ENCODE results near the gene FAM222B. TPM values are rescaled to one million over a fixed set of nuclear protein-coding genes. Genes with fewer than 3 reads are reported as not detected.
"Not testable (repeated sequence)": the region's sequence is repeated elsewhere in the genome, so short reads cannot be mapped to it uniquely, and the experiment has no call there.

FAM222B gene
- total and polyA plus RNA-seq, 4 donors: 3.6 to 18.7 (median 11.5) TPM

DNA sequence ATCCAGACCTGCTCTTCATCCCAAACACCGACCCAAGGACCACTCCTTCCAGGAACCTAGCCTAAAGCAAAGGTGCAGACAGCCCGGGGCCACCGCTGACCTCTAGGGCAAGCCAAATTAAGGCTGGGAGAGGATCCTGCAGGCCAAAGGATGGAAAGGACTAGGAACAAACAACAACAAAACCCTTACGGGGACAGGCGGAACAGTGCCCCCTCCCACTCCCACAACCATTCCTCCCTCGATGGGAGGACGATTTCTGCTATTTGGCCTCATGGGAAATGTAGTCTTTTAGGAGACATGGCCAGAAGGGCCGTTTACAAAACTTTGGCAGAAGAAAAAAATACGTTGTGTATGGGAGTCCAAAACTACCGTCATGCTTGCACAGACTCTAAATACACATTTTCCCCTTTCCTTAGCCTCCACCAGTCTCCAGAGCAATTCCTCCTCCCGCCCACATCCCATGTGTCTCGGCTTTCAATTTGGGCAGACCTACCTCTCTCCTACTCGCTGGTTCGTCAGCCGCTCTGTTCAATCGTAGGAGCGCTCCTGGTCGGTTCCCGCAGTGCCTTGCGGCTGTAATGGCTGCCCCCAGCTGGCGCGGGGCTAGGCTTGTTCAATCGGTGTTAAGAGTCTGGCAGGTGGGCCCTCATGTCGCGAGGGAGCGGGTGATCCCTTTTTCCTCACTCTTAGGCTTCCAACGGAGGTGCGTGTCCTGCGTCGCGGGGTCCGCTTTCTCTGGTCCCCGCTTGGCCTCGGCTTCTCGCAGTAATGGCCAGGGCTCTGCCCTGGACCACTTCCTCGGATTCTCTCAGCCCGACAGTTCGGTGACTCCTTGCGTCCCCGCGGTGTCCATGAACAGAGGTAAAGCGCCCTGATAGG, 12.1 kb upstream of the FAM222B start, which contains the start of gene ERAL1:
Gene ERAL1 (plus strand): TSS at position 560 of the 879 bp plus-strand sequence. CDS start 19 bp downstream, at position 579.
- DNase-seq (peak; percentile 90 to 93), ATAC-seq (ENCODE audit: low FRiP score) (peak; percentile 98)
- Histone ChIP-seq H3K9me3 (ENCODE audit: control insufficient read depth, low read length) (no peaks in the 10 kb centered on the region), H3K27me3 (ENCODE audit: control insufficient read depth in 1 of 2, insufficient read depth in 2 of 2, low read length in 1 of 2) (no peaks in the 10 kb centered on the region), H3K36me3 (ENCODE audit: control insufficient read depth in 1 of 2, insufficient read depth in 2 of 2, low read length in 1 of 2) (peaks cover 0 to 3% of the 10 kb centered on the region in 2 donors), H3K4me1 (ENCODE audit: control insufficient read depth in 1 of 2, insufficient read depth in 2 of 2, low read length in 2 of 2) (no peaks in the 10 kb centered on the region), H3K27ac (ENCODE audit: low read depth in 1 of 2, low read length in 2 of 2) (peak within 1 kb of the TSS in 1 of 2 donors; percentile 55), H3K4me3 (ENCODE audit: low read length in 2 of 2) (peak within 1 kb of the TSS; percentile 30 to 65)
- intact Hi-C loops (cut with DNase I): loop anchor here (5.0 to 10.0 kb wide), 2 partner anchors 48 to 90 kb away; partner anchors contain the start of gene DHRS13 (in 1 of the 2)
- 1% methylated on average over 42 of the region's 42 CpGs for WGBS, 2 donors

DNA sequence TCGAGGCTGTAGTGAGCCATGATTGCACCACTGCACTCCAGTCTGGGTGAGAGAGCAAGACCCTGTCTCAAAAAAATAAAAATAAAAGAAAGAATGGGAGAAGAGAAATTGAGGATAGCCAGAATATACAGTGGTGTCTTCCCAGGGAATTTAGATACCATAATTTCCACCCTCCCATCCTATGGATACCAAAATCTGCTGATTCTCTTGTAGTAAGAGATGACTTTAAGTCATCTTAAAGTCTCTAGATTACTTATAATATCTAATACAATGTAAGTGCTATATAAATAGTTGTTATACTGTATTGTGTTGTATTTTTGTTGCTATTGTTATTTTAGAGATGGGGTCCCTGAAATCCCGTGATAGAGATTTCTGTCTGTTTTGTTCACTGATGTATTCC, 10.7 kb upstream of the FAM222B start:
- WGBS, 2 donors: 83 to 85% methylated on average over 2 of the region's 2 CpGs
- Histone ChIP-seq H3K4me3 (ENCODE audit: low read length in 2 of 2) (no peak overlapping the region), H3K4me1 (ENCODE audit: control insufficient read depth in 1 of 2, insufficient read depth in 2 of 2, low read length in 2 of 2) (no peaks in the 10 kb centered on the region), H3K36me3 (ENCODE audit: control insufficient read depth in 1 of 2, insufficient read depth in 2 of 2, low read length in 1 of 2) (no peaks in the 10 kb centered on the region), H3K27ac (ENCODE audit: low read depth in 1 of 2, low read length in 2 of 2) (no peak overlapping the region), H3K9me3 (ENCODE audit: control insufficient read depth, low read length) (no peaks in the 10 kb centered on the region), H3K27me3 (ENCODE audit: control insufficient read depth in 1 of 2, insufficient read depth in 2 of 2, low read length in 1 of 2) (no peaks in the 10 kb centered on the region)
- DNase-seq: no peak
- intact Hi-C loops (cut with DNase I): loop anchor here in 1 of 2 donors (10.0 kb wide), 1 partner anchor 88 kb away; no protein-coding TSS in a partner anchor
- ATAC-seq (ENCODE audit: low FRiP score): no peak

DNA sequence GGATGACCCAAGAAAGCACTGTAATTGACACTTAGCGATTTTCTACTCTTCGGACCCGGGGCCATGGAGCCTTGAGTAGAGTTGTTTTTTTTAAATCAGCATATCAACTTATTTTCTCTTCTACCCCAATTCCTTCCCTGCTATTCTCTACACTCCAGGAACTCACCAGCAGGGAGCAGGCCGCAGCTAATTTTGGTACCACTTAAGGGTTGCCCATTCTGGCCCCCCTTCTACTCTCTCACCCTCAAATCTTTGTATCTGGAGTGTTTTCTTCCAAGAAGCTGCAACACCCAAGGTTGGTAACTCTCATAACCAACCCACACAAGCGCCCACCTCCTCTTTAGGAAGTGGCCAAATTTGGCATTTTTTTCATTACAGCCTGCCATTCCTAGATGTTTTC, 6.7 kb upstream of the FAM222B start:
- Histone ChIP-seq H3K4me1 (ENCODE audit: control insufficient read depth in 1 of 2, insufficient read depth in 2 of 2, low read length in 2 of 2) (no peaks in the 10 kb centered on the region), H3K36me3 (ENCODE audit: control insufficient read depth in 1 of 2, insufficient read depth in 2 of 2, low read length in 1 of 2) (no peaks in the 10 kb centered on the region), H3K27ac (ENCODE audit: low read depth in 1 of 2, low read length in 2 of 2) (no peak overlapping the region), H3K4me3 (ENCODE audit: low read length in 2 of 2) (no peak overlapping the region), H3K9me3 (ENCODE audit: control insufficient read depth, low read length) (no peaks in the 10 kb centered on the region), H3K27me3 (ENCODE audit: control insufficient read depth in 1 of 2, insufficient read depth in 2 of 2, low read length in 1 of 2) (no peaks in the 10 kb centered on the region)
- 77 to 80% methylated on average over 5 of the region's 5 CpGs for WGBS, 2 donors
- ATAC-seq (ENCODE audit: low FRiP score): no peak
- DNase-seq: peak in 1 of 2 donors; percentile 3
- intact Hi-C loops (cut with DNase I): no loop called here

DNA sequence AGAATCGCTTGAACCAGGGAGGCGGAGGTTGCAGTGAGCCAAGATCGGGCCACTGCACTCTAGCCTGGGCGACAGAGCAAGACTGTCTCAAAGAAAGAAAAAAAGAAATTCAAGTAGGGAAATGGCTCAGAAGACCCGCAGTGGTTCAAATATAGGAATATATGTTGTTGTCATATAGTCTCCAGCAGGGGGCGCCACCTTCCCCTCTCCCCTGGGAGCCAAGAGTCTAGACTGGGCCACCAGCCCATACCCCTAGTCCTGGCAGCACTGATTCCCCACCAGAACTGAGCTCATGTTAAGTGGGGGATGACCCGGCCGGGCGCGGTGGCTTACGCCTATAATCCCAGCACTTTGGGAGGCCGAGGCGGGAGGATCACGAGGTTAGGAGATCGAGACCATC, 6.1 kb upstream of the FAM222B start:
- WGBS, 2 donors: 88% methylated on average over 15 of the region's 15 CpGs
- ATAC-seq (ENCODE audit: low FRiP score); H3K4me1 ChIP-seq (ENCODE audit: control insufficient read depth in 1 of 2, insufficient read depth in 2 of 2, low read length in 2 of 2); H3K4me3 ChIP-seq (ENCODE audit: low read length in 2 of 2); H3K27ac ChIP-seq (ENCODE audit: low read depth in 1 of 2, low read length in 2 of 2); H3K27me3 ChIP-seq (ENCODE audit: control insufficient read depth in 1 of 2, insufficient read depth in 2 of 2, low read length in 1 of 2); intact Hi-C loops (cut with DNase I); H3K9me3 ChIP-seq (ENCODE audit: control insufficient read depth, low read length); H3K36me3 ChIP-seq (ENCODE audit: control insufficient read depth in 1 of 2, insufficient read depth in 2 of 2, low read length in 1 of 2): not testable (repeated sequence)
- peak; percentile 51 to 77 for DNase-seq

DNA sequence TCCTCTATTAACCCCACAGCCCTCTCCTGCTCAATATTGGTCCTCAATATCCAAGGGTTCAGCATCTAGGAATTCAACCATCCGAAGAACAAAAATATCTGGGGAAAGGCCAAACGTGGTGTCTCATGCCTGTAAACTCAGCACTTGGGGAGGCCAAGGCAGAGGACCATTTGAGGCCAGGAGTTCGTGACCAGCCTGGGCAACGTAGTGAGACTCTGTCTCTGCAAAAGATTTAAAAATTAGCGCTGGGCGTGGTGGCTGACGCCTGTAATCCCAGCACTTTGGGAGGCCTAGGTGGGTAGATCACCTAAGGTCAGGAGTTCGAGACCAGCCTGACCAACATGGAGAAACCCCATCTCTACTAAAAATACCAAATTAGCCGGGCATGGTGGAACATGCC, 4.1 kb upstream of the FAM222B start:
- DNase-seq: peak in 1 of 2 donors; percentile 42
- H3K9me3 ChIP-seq (ENCODE audit: control insufficient read depth, low read length); H3K27me3 ChIP-seq (ENCODE audit: control insufficient read depth in 1 of 2, insufficient read depth in 2 of 2, low read length in 1 of 2); H3K4me1 ChIP-seq (ENCODE audit: control insufficient read depth in 1 of 2, insufficient read depth in 2 of 2, low read length in 2 of 2); H3K4me3 ChIP-seq (ENCODE audit: low read length in 2 of 2); H3K27ac ChIP-seq (ENCODE audit: low read depth in 1 of 2, low read length in 2 of 2); ATAC-seq (ENCODE audit: low FRiP score); intact Hi-C loops (cut with DNase I); H3K36me3 ChIP-seq (ENCODE audit: control insufficient read depth in 1 of 2, insufficient read depth in 2 of 2, low read length in 1 of 2): not testable (repeated sequence)
- 88 to 89% methylated on average over 9 of the region's 9 CpGs for WGBS, 2 donors

DNA sequence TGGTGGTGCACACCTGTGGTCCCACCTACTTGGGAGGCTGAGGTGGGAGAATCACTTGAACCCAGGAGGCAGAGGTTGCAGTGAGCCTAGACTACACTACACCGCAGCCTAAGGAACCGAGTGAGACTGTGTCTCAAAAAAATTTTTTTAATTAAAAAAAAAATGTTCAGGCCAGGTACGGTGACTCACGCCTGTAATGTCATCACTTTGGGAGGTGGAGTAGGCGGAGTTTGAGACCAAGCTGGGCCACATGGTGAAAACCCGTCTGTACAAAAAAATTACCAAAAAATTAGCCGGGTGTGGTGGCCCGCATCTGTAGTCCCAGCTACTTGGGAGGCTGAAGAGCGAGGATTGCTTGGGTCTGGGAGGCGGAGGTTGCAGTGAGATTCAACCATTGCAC, 3.6 kb upstream of the FAM222B start:
- Histone ChIP-seq H3K9me3 (ENCODE audit: control insufficient read depth, low read length) (no peaks in the 10 kb centered on the region), H3K4me3 (ENCODE audit: low read length in 2 of 2) (no peak overlapping the region), H3K27me3 (ENCODE audit: control insufficient read depth in 1 of 2, insufficient read depth in 2 of 2, low read length in 1 of 2) (no peaks in the 10 kb centered on the region), H3K27ac (ENCODE audit: low read depth in 1 of 2, low read length in 2 of 2) (no peak overlapping the region), H3K36me3 (ENCODE audit: control insufficient read depth in 1 of 2, insufficient read depth in 2 of 2, low read length in 1 of 2) (no peaks in the 10 kb centered on the region), H3K4me1 (ENCODE audit: control insufficient read depth in 1 of 2, insufficient read depth in 2 of 2, low read length in 2 of 2) (no peaks in the 10 kb centered on the region)
- no peak for ATAC-seq (ENCODE audit: low FRiP score)
- peak in 1 of 2 donors; percentile 14 for DNase-seq
- intact Hi-C loops (cut with DNase I): no loop called here
- 91 to 93% methylated on average over 10 of the region's 10 CpGs for WGBS, 2 donors

DNA sequence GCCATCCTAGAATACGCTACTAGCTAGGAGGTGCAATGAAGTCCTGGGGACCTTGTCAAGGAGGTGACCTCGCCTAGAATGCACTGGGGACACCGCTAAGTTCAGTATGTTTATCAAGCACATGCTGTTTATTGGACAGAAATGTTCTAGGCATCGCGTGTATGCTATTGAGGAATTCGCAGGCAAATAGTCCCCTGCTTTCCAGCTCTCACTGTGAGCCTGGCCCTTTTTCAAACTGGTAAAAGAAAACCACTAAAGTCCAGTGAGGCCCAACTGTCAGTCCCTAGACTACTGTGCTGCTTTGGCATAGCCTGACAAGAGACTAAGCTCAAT, 1.2 kb upstream of the FAM222B start:
- 87 to 91% methylated on average over 6 of the region's 6 CpGs for WGBS, 2 donors
- H3K27ac ChIP-seq (ENCODE audit: low read depth in 1 of 2, low read length in 2 of 2): no peak overlapping the region
- no peak for DNase-seq

DNA sequence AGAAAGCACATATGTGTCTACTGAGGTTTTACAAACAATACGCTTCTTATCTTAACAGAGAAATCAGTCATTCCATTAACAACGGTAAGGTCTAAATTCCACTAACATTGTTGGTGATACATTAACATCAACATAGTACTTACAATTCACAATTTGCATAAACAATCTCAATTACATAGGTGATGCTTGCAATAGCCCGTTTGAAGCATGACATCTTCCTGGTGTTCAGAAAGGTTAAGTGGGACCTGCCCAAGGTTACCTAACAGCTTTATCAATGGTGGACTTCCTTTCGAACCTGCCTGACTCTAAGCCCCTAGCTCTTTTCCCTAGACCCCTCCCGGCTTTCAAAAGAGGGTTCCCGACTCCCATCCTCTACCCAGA, 699 bp downstream of the FAM222B start:
- H3K9me3 ChIP-seq (ENCODE audit: control insufficient read depth, low read length): no peaks in the 10 kb centered on the region
- H3K27me3 ChIP-seq (ENCODE audit: control insufficient read depth in 1 of 2, insufficient read depth in 2 of 2, low read length in 1 of 2): no peaks in the 10 kb centered on the region
- H3K27ac ChIP-seq (ENCODE audit: low read depth in 1 of 2, low read length in 2 of 2): no peak overlapping the region
- no peaks in the 10 kb centered on the region for H3K4me1 ChIP-seq (ENCODE audit: control insufficient read depth in 1 of 2, insufficient read depth in 2 of 2, low read length in 2 of 2)
- no peak for DNase-seq
- ATAC-seq (ENCODE audit: low FRiP score): no peak
- H3K36me3 ChIP-seq (ENCODE audit: control insufficient read depth in 1 of 2, insufficient read depth in 2 of 2, low read length in 1 of 2): no peaks in the 10 kb centered on the region
- intact Hi-C loops (cut with DNase I): loop anchor here in 1 of 2 donors (5.0 kb wide), 1 partner anchor 80 kb away; no protein-coding TSS in a partner anchor
- 0 to 1% methylated on average over 6 of the region's 6 CpGs for WGBS, 2 donors
- H3K4me3 ChIP-seq (ENCODE audit: low read length in 2 of 2): peak overlapping the region; percentile 40 to 72

More for the DNA sequence above, 1.2 kb upstream of the FAM222B start:
- Histone ChIP-seq H3K4me1 (ENCODE audit: control insufficient read depth in 1 of 2, insufficient read depth in 2 of 2, low read length in 2 of 2) (no peaks in the 10 kb centered on the region), H3K4me3 (ENCODE audit: low read length in 2 of 2) (no peak overlapping the region), H3K27me3 (ENCODE audit: control insufficient read depth in 1 of 2, insufficient read depth in 2 of 2, low read length in 1 of 2) (no peaks in the 10 kb centered on the region), H3K9me3 (ENCODE audit: control insufficient read depth, low read length) (no peaks in the 10 kb centered on the region), H3K36me3 (ENCODE audit: control insufficient read depth in 1 of 2, insufficient read depth in 2 of 2, low read length in 1 of 2) (no peaks in the 10 kb centered on the region)
- intact Hi-C loops (cut with DNase I): loop anchor here in 1 of 2 donors (5.0 kb wide), 1 partner anchor 81 kb away; no protein-coding TSS in a partner anchor
- ATAC-seq (ENCODE audit: low FRiP score): no peak

DNA sequence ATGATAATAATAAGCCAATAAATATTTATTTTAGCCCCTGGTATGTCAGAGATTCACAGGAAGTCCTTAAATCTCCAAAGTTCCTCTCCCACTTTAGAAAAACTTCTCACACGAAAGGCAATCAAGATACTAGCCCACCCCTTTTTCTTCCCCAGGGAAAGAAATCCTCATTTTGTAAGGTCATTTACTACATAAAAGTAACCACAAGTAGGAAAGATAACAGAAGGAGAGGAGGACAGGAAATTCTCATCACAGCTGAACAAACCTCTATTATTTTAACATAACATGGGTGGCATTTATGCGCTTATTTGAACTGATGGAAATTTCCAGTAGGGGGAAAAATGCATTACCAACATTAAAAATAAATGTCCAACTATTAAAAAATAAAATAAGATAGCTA, 3.4 kb downstream of the FAM222B start:
- Histone ChIP-seq H3K27me3 (ENCODE audit: control insufficient read depth in 1 of 2, insufficient read depth in 2 of 2, low read length in 1 of 2) (no peaks in the 10 kb centered on the region), H3K36me3 (ENCODE audit: control insufficient read depth in 1 of 2, insufficient read depth in 2 of 2, low read length in 1 of 2) (no peaks in the 10 kb centered on the region), H3K9me3 (ENCODE audit: control insufficient read depth, low read length) (no peaks in the 10 kb centered on the region), H3K4me3 (ENCODE audit: low read length in 2 of 2) (no peak overlapping the region), H3K4me1 (ENCODE audit: control insufficient read depth in 1 of 2, insufficient read depth in 2 of 2, low read length in 2 of 2) (no peaks in the 10 kb centered on the region), H3K27ac (ENCODE audit: low read depth in 1 of 2, low read length in 2 of 2) (no peak overlapping the region)
- ATAC-seq (ENCODE audit: low FRiP score) (no peak), DNase-seq (no peak)
- intact Hi-C loops (cut with DNase I): no loop called here
- WGBS, 2 donors: 90 to 91% methylated on average over 2 of the region's 2 CpGs

All from aorta (tissue), 5 donors.